ENCODE results near the gene PCDHGA1. TPM values are rescaled to one million over a fixed set of nuclear protein-coding genes. Genes with fewer than 3 reads are reported as not detected.

Gene PCDHGA1
- 0.83 and 0.85 TPM in 2 replicates for polyA plus RNA-seq (2013)

DNA sequence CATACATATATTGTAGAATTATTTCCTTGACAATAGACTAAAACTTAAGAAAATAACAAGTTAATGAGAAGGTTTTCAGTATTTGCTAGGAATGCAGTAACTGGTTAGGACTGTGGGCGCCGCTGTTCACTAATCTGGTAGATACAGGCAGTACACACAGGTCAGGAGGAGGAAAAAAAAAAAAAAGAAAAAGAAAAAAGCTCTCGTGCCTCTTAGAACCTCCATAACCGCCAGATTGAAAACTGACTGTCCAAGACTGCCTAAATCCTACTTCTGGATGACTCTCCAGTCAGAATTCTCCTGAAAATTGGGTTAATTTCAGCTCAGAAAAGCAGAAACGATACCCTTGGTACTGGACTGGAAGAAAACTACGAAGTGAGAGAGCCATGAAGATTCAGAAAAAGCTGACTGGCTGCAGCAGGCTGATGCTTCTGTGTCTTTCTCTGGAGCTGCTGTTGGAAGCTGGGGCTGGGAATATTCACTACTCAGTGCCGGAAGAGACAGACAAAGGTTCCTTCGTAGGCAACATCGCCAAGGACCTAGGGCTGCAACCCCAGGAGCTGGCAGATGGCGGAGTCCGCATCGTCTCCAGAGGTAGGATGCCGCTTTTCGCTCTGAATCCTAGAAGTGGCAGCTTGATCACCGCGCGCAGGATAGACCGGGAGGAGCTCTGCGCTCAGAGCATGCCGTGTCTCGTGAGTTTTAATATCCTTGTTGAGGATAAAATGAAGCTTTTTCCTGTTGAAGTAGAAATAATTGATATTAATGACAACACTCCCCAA, at the start of gene PCDHGA1:
Gene PCDHGA1, plus strand, starts transcription at position 216 of the 782 bp plus-strand sequence.
- H2AK5ac ChIP-seq (ENCODE audit: low read length) = no peak within 1 kb of the TSS
- H3K36me3 ChIP-seq (ENCODE audit: control insufficient read depth in 1 of 2, insufficient read depth in 2 of 2, low read length in 2 of 2) = peaks cover 0 to 2% of the 10 kb centered on the region in 2 experiments
- no peak within 1 kb of the TSS for H2BK12ac ChIP-seq (ENCODE audit: low read length)
- H4K8ac ChIP-seq (ENCODE audit: low read depth, low read length) = no peak within 1 kb of the TSS
- H3K9ac ChIP-seq (ENCODE audit: low read length) = no peak within 1 kb of the TSS
- DNase-seq = no peak
- no peaks in the 10 kb centered on the region for H3K4me1 ChIP-seq (ENCODE audit: control insufficient read depth in 1 of 2, insufficient read depth in 2 of 2, low read length in 2 of 2)
- no peak within 1 kb of the TSS for H3K18ac ChIP-seq (ENCODE audit: low read length)
- peaks cover 27% of the 10 kb centered on the region for H3K9me3 ChIP-seq (ENCODE audit: insufficient read depth, low read depth, low read length)
- no peaks in the 10 kb centered on the region for H3K27me3 ChIP-seq (ENCODE audit: insufficient read depth, low read length)
- H3K4me3 ChIP-seq (ENCODE audit: low read depth, low read length) = no peak within 1 kb of the TSS
- no peak within 1 kb of the TSS for H3K23ac ChIP-seq (ENCODE audit: low read length)
- no peaks in the 10 kb centered on the region for H3K79me1 ChIP-seq (ENCODE audit: low read length)
- H2BK5ac ChIP-seq (ENCODE audit: low read depth, low read length, poor library complexity) = no peak within 1 kb of the TSS
- no peak within 1 kb of the TSS for H3K27ac ChIP-seq (ENCODE audit: low read depth, low read length)
- H4K12ac ChIP-seq (ENCODE audit: low read depth, low read length) = no peak within 1 kb of the TSS
- H3K79me2 ChIP-seq (ENCODE audit: control insufficient read depth, insufficient read depth, low read length, poor library complexity) = no peaks in the 10 kb centered on the region
- H3K4ac ChIP-seq (ENCODE audit: low read depth, low read length) = no peak within 1 kb of the TSS
- no peak within 1 kb of the TSS for H2AFZ ChIP-seq (ENCODE audit: insufficient read depth, low read length, poor library complexity)
- no peak within 1 kb of the TSS for H4K91ac ChIP-seq (ENCODE audit: low read depth, low read length)
- no peak within 1 kb of the TSS for H2BK120ac ChIP-seq (ENCODE audit: insufficient read depth, low read length, poor library complexity)
- H3K4me2 ChIP-seq (ENCODE audit: low read length) = no peak within 1 kb of the TSS
- no CpG with 5 or more reads among the region's 21 CpGs for WGBS (ENCODE audit: extremely low coverage, insufficient coverage, insufficient read length)
- H3K14ac ChIP-seq (ENCODE audit: low read length) = no peak within 1 kb of the TSS

GRCh38 chr5:141298376-141298775, 31.9 kb upstream of the PCDHGA1 start:
- H2BK120ac ChIP-seq (ENCODE audit: insufficient read depth, low read length, poor library complexity) = no peak overlapping the region
- no peaks in the 10 kb centered on the region for H3K27me3 ChIP-seq (ENCODE audit: insufficient read depth, low read length)
- H3K9ac ChIP-seq (ENCODE audit: low read length) = no peak overlapping the region
- H4K12ac ChIP-seq (ENCODE audit: low read depth, low read length) = no peak overlapping the region
- H3K23ac ChIP-seq (ENCODE audit: low read length) = no peak overlapping the region
- no peak overlapping the region for H3K4ac ChIP-seq (ENCODE audit: low read depth, low read length)
- no peak overlapping the region for H3K14ac ChIP-seq (ENCODE audit: low read length)
- DNase-seq = no peak
- no peak overlapping the region for H3K27ac ChIP-seq (ENCODE audit: low read depth, low read length)
- H2AK5ac ChIP-seq (ENCODE audit: low read length) = no peak overlapping the region
- no peak overlapping the region for H4K8ac ChIP-seq (ENCODE audit: low read depth, low read length)
- H2BK5ac ChIP-seq (ENCODE audit: low read depth, low read length, poor library complexity) = no peak overlapping the region
- H3K4me1 ChIP-seq (ENCODE audit: control insufficient read depth in 1 of 2, insufficient read depth in 2 of 2, low read length in 2 of 2) = peaks cover 0 to 1% of the 10 kb centered on the region in 2 experiments
- no peak overlapping the region for H2AFZ ChIP-seq (ENCODE audit: insufficient read depth, low read length, poor library complexity)
- H3K4me3 ChIP-seq (ENCODE audit: low read depth, low read length) = no peak overlapping the region
- no peaks in the 10 kb centered on the region for H3K79me1 ChIP-seq (ENCODE audit: low read length)
- H4K91ac ChIP-seq (ENCODE audit: low read depth, low read length) = no peak overlapping the region
- H3K4me2 ChIP-seq (ENCODE audit: low read length) = no peak overlapping the region
- no CpG with 5 or more reads among the region's 4 CpGs for WGBS (ENCODE audit: extremely low coverage, insufficient coverage, insufficient read length)
- peaks cover 8% of the 10 kb centered on the region for H3K9me3 ChIP-seq (ENCODE audit: insufficient read depth, low read depth, low read length)
- no peaks in the 10 kb centered on the region for H3K36me3 ChIP-seq (ENCODE audit: control insufficient read depth in 1 of 2, insufficient read depth in 2 of 2, low read length in 2 of 2)
- H2BK12ac ChIP-seq (ENCODE audit: low read length) = no peak overlapping the region
- H3K18ac ChIP-seq (ENCODE audit: low read length) = no peak overlapping the region
- no peaks in the 10 kb centered on the region for H3K79me2 ChIP-seq (ENCODE audit: control insufficient read depth, insufficient read depth, low read length, poor library complexity)

- no peak within 1 kb of the TSS for H3K9ac ChIP-seq (ENCODE audit: low read length)
- peaks cover 0 to 3% of the 10 kb centered on the region in 2 experiments for H3K36me3 ChIP-seq (ENCODE audit: control insufficient read depth in 1 of 2, insufficient read depth in 2 of 2, low read length in 2 of 2)
- no peak within 1 kb of the TSS for H3K14ac ChIP-seq (ENCODE audit: low read length)
- no peak within 1 kb of the TSS for H2BK120ac ChIP-seq (ENCODE audit: insufficient read depth, low read length, poor library complexity)
- H4K12ac ChIP-seq (ENCODE audit: low read depth, low read length) = no peak within 1 kb of the TSS
- no CpG with 5 or more reads among the region's 36 CpGs for WGBS (ENCODE audit: extremely low coverage, insufficient coverage, insufficient read length)
- no peak within 1 kb of the TSS for H3K4me2 ChIP-seq (ENCODE audit: low read length)
- H2AFZ ChIP-seq (ENCODE audit: insufficient read depth, low read length, poor library complexity) = no peak within 1 kb of the TSS
- DNase-seq = no peak
- H3K23ac ChIP-seq (ENCODE audit: low read length) = no peak within 1 kb of the TSS
- peaks cover 13% of the 10 kb centered on the region for H3K9me3 ChIP-seq (ENCODE audit: insufficient read depth, low read depth, low read length)
- no peak within 1 kb of the TSS for H2BK5ac ChIP-seq (ENCODE audit: low read depth, low read length, poor library complexity)
- H4K8ac ChIP-seq (ENCODE audit: low read depth, low read length) = no peak within 1 kb of the TSS
- no peak within 1 kb of the TSS for H2BK12ac ChIP-seq (ENCODE audit: low read length)
- H3K18ac ChIP-seq (ENCODE audit: low read length) = no peak within 1 kb of the TSS
- H3K27me3 ChIP-seq (ENCODE audit: insufficient read depth, low read length) = no peaks in the 10 kb centered on the region
- no peaks in the 10 kb centered on the region for H3K79me1 ChIP-seq (ENCODE audit: low read length)
- no peak within 1 kb of the TSS for H3K27ac ChIP-seq (ENCODE audit: low read depth, low read length)
- no peak within 1 kb of the TSS for H3K4me3 ChIP-seq (ENCODE audit: low read depth, low read length)
- H3K4ac ChIP-seq (ENCODE audit: low read depth, low read length) = no peak within 1 kb of the TSS
- H3K4me1 ChIP-seq (ENCODE audit: control insufficient read depth in 1 of 2, insufficient read depth in 2 of 2, low read length in 2 of 2) = no peaks in the 10 kb centered on the region
- no peaks in the 10 kb centered on the region for H3K79me2 ChIP-seq (ENCODE audit: control insufficient read depth, insufficient read depth, low read length, poor library complexity)
- H4K91ac ChIP-seq (ENCODE audit: low read depth, low read length) = no peak within 1 kb of the TSS
- H2AK5ac ChIP-seq (ENCODE audit: low read length) = no peak within 1 kb of the TSS
Observed at GRCh38 chr5:141303756-141304155, 26.6 kb upstream of the PCDHGA1 start, which contains the start of gene SLC25A2. SLC25A2 (minus strand) TSS chr5:141304049; CDS start chr5:141303865, 184 bp downstream.

- Histone ChIP-seq H3K27ac (ENCODE audit: low read depth, low read length) (no peak overlapping the region), H3K79me1 (ENCODE audit: low read length) (no peaks in the 10 kb centered on the region), H3K4ac (ENCODE audit: low read depth, low read length) (no peak overlapping the region), H3K27me3 (ENCODE audit: insufficient read depth, low read length) (no peaks in the 10 kb centered on the region), H2AK5ac (ENCODE audit: low read length) (no peak overlapping the region), H2BK12ac (ENCODE audit: low read length) (no peak overlapping the region), H3K36me3 (ENCODE audit: control insufficient read depth in 1 of 2, insufficient read depth in 2 of 2, low read length in 2 of 2) (peaks cover 0 to 3% of the 10 kb centered on the region in 2 experiments), H3K4me1 (ENCODE audit: control insufficient read depth in 1 of 2, insufficient read depth in 2 of 2, low read length in 2 of 2) (no peaks in the 10 kb centered on the region), H4K91ac (ENCODE audit: low read depth, low read length) (no peak overlapping the region), H3K14ac (ENCODE audit: low read length) (no peak overlapping the region), H3K4me3 (ENCODE audit: low read depth, low read length) (no peak overlapping the region), H3K18ac (ENCODE audit: low read length) (no peak overlapping the region), H2AFZ (ENCODE audit: insufficient read depth, low read length, poor library complexity) (no peak overlapping the region), H4K12ac (ENCODE audit: low read depth, low read length) (no peak overlapping the region), H3K9ac (ENCODE audit: low read length) (no peak overlapping the region), H2BK5ac (ENCODE audit: low read depth, low read length, poor library complexity) (no peak overlapping the region), H3K23ac (ENCODE audit: low read length) (no peak overlapping the region), H3K9me3 (ENCODE audit: insufficient read depth, low read depth, low read length) (peaks cover 9% of the 10 kb centered on the region), H3K79me2 (ENCODE audit: control insufficient read depth, insufficient read depth, low read length, poor library complexity) (no peaks in the 10 kb centered on the region), H3K4me2 (ENCODE audit: low read length) (no peak overlapping the region), H2BK120ac (ENCODE audit: insufficient read depth, low read length, poor library complexity) (no peak overlapping the region), H4K8ac (ENCODE audit: low read depth, low read length) (no peak overlapping the region)
- no peak for DNase-seq
- WGBS (ENCODE audit: extremely low coverage, insufficient coverage, insufficient read length) = no CpG with 5 or more reads among the region's 1 CpG
Observed at GRCh38 chr5:141306630-141307029, 23.7 kb upstream of the PCDHGA1 start.

Data from trophoblast cell (in vitro differentiated cells and primary cell).